ENCODE data around the gene SYNE3. TPM values are rescaled to one million over a fixed set of nuclear protein-coding genes. Genes with fewer than 3 reads are reported as not detected.

The SYNE3 gene
- 8.4 TPM for polyA plus RNA-seq (2013, experiment 1 of 2; ENCODE audit: insufficient read length)
- polyA plus RNA-seq (2013, experiment 2 of 2; ENCODE audit: insufficient read length): 8.1 TPM

GRCh38 chr14:95516554-95517181 is at the start of gene SYNE3:
TSS of gene SYNE3 (minus strand) at chr14:95516650. CDS start at chr14:95475821, 40,829 bp downstream.
- DNase-seq: peak; percentile 68

- no peak for DNase-seq
Measured at GRCh38 chr14:95564060-95564459, 47.6 kb upstream of the SYNE3 start.

GRCh38 chr14:95562892-95563685 is 46.6 kb upstream of the SYNE3 start:
- DNase-seq: peak; percentile 7

- peak; percentile 68 for DNase-seq
Measured at GRCh38 chr14:95561001-95561412, 44.6 kb upstream of the SYNE3 start.

- no peak for DNase-seq
Measured at GRCh38 chr14:95559203-95559602, 42.8 kb upstream of the SYNE3 start.

- DNase-seq: no peak
Measured at GRCh38 chr14:95557832-95558231, 41.4 kb upstream of the SYNE3 start.

- DNase-seq: no peak
Measured at GRCh38 chr14:95557291-95557690, 40.8 kb upstream of the SYNE3 start.

- no peak for DNase-seq
Measured at GRCh38 chr14:95555053-95555452, 38.6 kb upstream of the SYNE3 start.

GRCh38 chr14:95553141-95553540 is 36.7 kb upstream of the SYNE3 start:
- DNase-seq: no peak

- DNase-seq: no peak
Measured at GRCh38 chr14:95551435-95551834, 35.0 kb upstream of the SYNE3 start.

GRCh38 chr14:95549656-95550585 is 33.5 kb upstream of the SYNE3 start:
- no peak for DNase-seq

- no peak for DNase-seq
Measured at GRCh38 chr14:95548328-95548929, 32.0 kb upstream of the SYNE3 start.

- peak; percentile 42 for DNase-seq
Measured at GRCh38 chr14:95547626-95548327, 31.3 kb upstream of the SYNE3 start.

GRCh38 chr14:95547272-95547625 is 30.8 kb upstream of the SYNE3 start:
- DNase-seq: no peak

GRCh38 chr14:95545515-95546168 is 29.2 kb upstream of the SYNE3 start:
- DNase-seq: peak; percentile 83

- no peak for DNase-seq
Measured at GRCh38 chr14:95544588-95544987, 28.1 kb upstream of the SYNE3 start.

GRCh38 chr14:95543021-95543420 is 26.6 kb upstream of the SYNE3 start:
- DNase-seq: no peak

GRCh38 chr14:95541932-95542930 is 25.8 kb upstream of the SYNE3 start:
- no peak for DNase-seq

- DNase-seq: no peak
Measured at GRCh38 chr14:95541346-95541745, 24.9 kb upstream of the SYNE3 start.
